ENCODE data around the gene SLC18A2. TPM values are rescaled to one million over a fixed set of nuclear protein-coding genes. Genes with fewer than 3 reads are reported as not detected.

Gene SLC18A2
- total and polyA plus RNA-seq, 2 experiments from 2014 or later: 0.42 to 1.0 TPM

- no peaks in the 10 kb centered on the region for H3K36me3 ChIP-seq
- H3K27me3 ChIP-seq: no peaks in the 10 kb centered on the region
- no peak overlapping the region for H3K27ac ChIP-seq
- H3K9me3 ChIP-seq (ENCODE audit: low read depth): no peaks in the 10 kb centered on the region
- TF ChIP-seq CTCF (IDR thresholded peaks at IDR 0.05; ENCODE audit: low read depth, low read length): no peak
- no peak overlapping the region for H3K4me3 ChIP-seq
- no peaks in the 10 kb centered on the region for H3K4me1 ChIP-seq (ENCODE audit: low read depth)
- no peak for DNase-seq (ENCODE audit: low read depth in 1 of 2, low spot score in 1 of 2)
Observed at GRCh38 chr10:117316701-117317100, 75.8 kb downstream of the SLC18A2 start.

GRCh38 chr10:117318909-117319308 is 78.0 kb downstream of the SLC18A2 start:
- Histone ChIP-seq H3K4me1 (ENCODE audit: low read depth) (peaks cover 10% of the 10 kb centered on the region), H3K36me3 (no peaks in the 10 kb centered on the region), H3K4me3 (no peak overlapping the region), H3K27me3 (no peaks in the 10 kb centered on the region), H3K9me3 (ENCODE audit: low read depth) (no peaks in the 10 kb centered on the region), H3K27ac (no peak overlapping the region)
- peak; percentile 50 for TF ChIP-seq CTCF (IDR thresholded peaks at IDR 0.05; ENCODE audit: low read depth, low read length)
- DNase-seq (ENCODE audit: low read depth in 1 of 2, low spot score in 1 of 2): peak in 1 of 2 donors; percentile 25

GRCh38 chr10:117320050-117320665 is 79.2 kb downstream of the SLC18A2 start:
- no peaks in the 10 kb centered on the region for H3K36me3 ChIP-seq
- H3K27ac ChIP-seq: no peak overlapping the region
- DNase-seq (ENCODE audit: low read depth in 1 of 2, low spot score in 1 of 2): peak; percentile 38 to 46
- no peak overlapping the region for H3K4me3 ChIP-seq
- no peaks in the 10 kb centered on the region for H3K27me3 ChIP-seq
- TF ChIP-seq CTCF (IDR thresholded peaks at IDR 0.05; ENCODE audit: low read depth, low read length): peak; percentile 64
- no peaks in the 10 kb centered on the region for H3K9me3 ChIP-seq (ENCODE audit: low read depth)
- H3K4me1 ChIP-seq (ENCODE audit: low read depth): peaks cover 10% of the 10 kb centered on the region

- Histone ChIP-seq H3K9me3 (ENCODE audit: low read depth) (no peaks in the 10 kb centered on the region), H3K27ac (peak overlapping the region; percentile 39), H3K36me3 (no peaks in the 10 kb centered on the region), H3K4me3 (no peak overlapping the region), H3K4me1 (ENCODE audit: low read depth) (peaks cover 10% of the 10 kb centered on the region), H3K27me3 (no peaks in the 10 kb centered on the region)
- TF ChIP-seq CTCF (IDR thresholded peaks at IDR 0.05; ENCODE audit: low read depth, low read length): no peak
- peak in 1 of 2 donors; percentile 13 for DNase-seq (ENCODE audit: low read depth in 1 of 2, low spot score in 1 of 2)
Observed at GRCh38 chr10:117322260-117322659, 81.3 kb downstream of the SLC18A2 start.

GRCh38 chr10:117324367-117324766 is 83.5 kb downstream of the SLC18A2 start:
- DNase-seq (ENCODE audit: low read depth in 1 of 2, low spot score in 1 of 2): no peak
- H3K9me3 ChIP-seq (ENCODE audit: low read depth): no peaks in the 10 kb centered on the region
- TF ChIP-seq CTCF (IDR thresholded peaks at IDR 0.05; ENCODE audit: low read depth, low read length): no peak

More at GRCh38 chr10:117324367-117324766, 83.5 kb downstream of the SLC18A2 start:
- Histone ChIP-seq H3K4me1 (ENCODE audit: low read depth) (peaks cover 10% of the 10 kb centered on the region), H3K4me3 (no peak overlapping the region), H3K27me3 (no peaks in the 10 kb centered on the region), H3K27ac (no peak overlapping the region), H3K36me3 (no peaks in the 10 kb centered on the region)

All from cardiac muscle cell (in vitro differentiated cells and primary cell).